GM12892 (cell line): ENCODE measurements around the gene MACROD2.

Experiments
- DNase-seq: peaks from one replicate; pipeline ENCODE4 v3.0.0; 2011; ENCODE audit not compliant: insufficient read length
- FAIRE-seq: peaks from 2 replicates; lab custom pipeline; 2011; peaks lifted over from hg19 to GRCh38; lab: Jason Lieb, UNC
- POLR2A ChIP-seq: IDR thresholded peaks from 2 replicates; pipeline ENCODE4 v1.6.1; 2011; ENCODE audit warnings: low read depth, low read length, control low read depth
- POLR2AphosphoS5 ChIP-seq: IDR thresholded peaks from 2 replicates; pipeline ENCODE4 v1.6.1; 2011; ENCODE audit warnings: low read depth, low read length, control low read depth
- TAF1 ChIP-seq: IDR thresholded peaks from 2 replicates; pipeline ENCODE4 v1.6.1; 2011; ENCODE audit warnings: low read depth, mild to moderate bottlenecking, control low read depth, low read length, borderline replicate concordance

Gene MACROD2

GRCh38 chr20:15656124-15656523, 1660.8 kb downstream of the MACROD2 start:
- no peak for TF ChIP-seq POLR2AphosphoS5
- TF ChIP-seq TAF1: no peak
- no peak for TF ChIP-seq POLR2A
- FAIRE-seq (no peak), DNase-seq (no peak)

GRCh38 chr20:15658295-15658694, 1663.0 kb downstream of the MACROD2 start:
- FAIRE-seq: no peak
- no peak for TF ChIP-seq TAF1
- no peak for TF ChIP-seq POLR2A
- TF ChIP-seq POLR2AphosphoS5: no peak
- no peak for DNase-seq

GRCh38 chr20:15673206-15673605, 1677.9 kb downstream of the MACROD2 start:
- FAIRE-seq: no peak
- TF ChIP-seq POLR2AphosphoS5 (no peak), TAF1 (no peak), POLR2A (no peak)

GRCh38 chr20:15674253-15675060, 1679.1 kb downstream of the MACROD2 start:
- TF ChIP-seq POLR2A: no peak
- TF ChIP-seq TAF1: no peak
- no peak for TF ChIP-seq POLR2AphosphoS5
- DNase-seq (no peak), FAIRE-seq (no peak)

More at GRCh38 chr20:15673206-15673605, 1677.9 kb downstream of the MACROD2 start:
- DNase-seq: no peak

- DNase-seq: no peak
- no peak for FAIRE-seq
- TF ChIP-seq TAF1 (no peak), POLR2A (no peak), POLR2AphosphoS5 (no peak)
These were observed 1679.8 kb downstream of the MACROD2 start for GRCh38 chr20:15675061-15675514.

GRCh38 chr20:15675813-15676484, 1680.6 kb downstream of the MACROD2 start:
- TF ChIP-seq POLR2AphosphoS5: no peak
- no peak for TF ChIP-seq POLR2A
- no peak for TF ChIP-seq TAF1
- DNase-seq (no peak), FAIRE-seq (no peak)

- DNase-seq: no peak
- no peak for FAIRE-seq
- TF ChIP-seq POLR2A (no peak), POLR2AphosphoS5 (no peak), TAF1 (no peak)
These were observed 1681.5 kb downstream of the MACROD2 start for GRCh38 chr20:15676815-15677214.

- DNase-seq (no peak), FAIRE-seq (no peak)
- TF ChIP-seq POLR2A (no peak), TAF1 (no peak), POLR2AphosphoS5 (no peak)
These were observed 1687.4 kb downstream of the MACROD2 start for GRCh38 chr20:15682690-15683089.

- FAIRE-seq: no peak
- no peak for DNase-seq
- TF ChIP-seq POLR2A: no peak
- TF ChIP-seq TAF1: no peak
- no peak for TF ChIP-seq POLR2AphosphoS5
These were observed 1697.3 kb downstream of the MACROD2 start for GRCh38 chr20:15692570-15692969.

- no peak for FAIRE-seq
- TF ChIP-seq POLR2AphosphoS5 (no peak), TAF1 (no peak), POLR2A (no peak)
These were observed 1704.3 kb downstream of the MACROD2 start for GRCh38 chr20:15699431-15700146.

More at GRCh38 chr20:15699431-15700146, 1704.3 kb downstream of the MACROD2 start:
- no peak for DNase-seq
